Left renal pelvis (tissue), 4 donors: Measurements from ENCODE around the gene NEK6. TPM values are rescaled to one million over a fixed set of nuclear protein-coding genes. Genes with fewer than 3 reads are reported as not detected.
"Not testable (repeated sequence)": the region's sequence is repeated elsewhere in the genome, so short reads cannot be mapped to it uniquely, and the experiment has no call there.

ENCODE experiments used
- DNase-seq, 4 donors: peaks; one replicate each; pipeline ENCODE4 v3.0.0-alpha.2; 2013; ENCODE audit warnings: low read depth in 4 of 4, low spot score in 3 of 4
- polyA plus RNA-seq, 4 donors: library from polyadenylated mRNA; unstranded; fragments of 120-200 nt; gene quantifications; one replicate each; pipeline ENCODE4 v1.2.1, GENCODE V29; 2013; ENCODE audit not compliant: insufficient read length in 4 of 4

NEK6 gene
- polyA plus RNA-seq, 4 donors = 26.6 to 65.1 (median 28.6) TPM

- DNase-seq = no peak
Measured at GRCh38 chr9:124225945-124226344, 31.8 kb upstream of the NEK6 start.

DNA sequence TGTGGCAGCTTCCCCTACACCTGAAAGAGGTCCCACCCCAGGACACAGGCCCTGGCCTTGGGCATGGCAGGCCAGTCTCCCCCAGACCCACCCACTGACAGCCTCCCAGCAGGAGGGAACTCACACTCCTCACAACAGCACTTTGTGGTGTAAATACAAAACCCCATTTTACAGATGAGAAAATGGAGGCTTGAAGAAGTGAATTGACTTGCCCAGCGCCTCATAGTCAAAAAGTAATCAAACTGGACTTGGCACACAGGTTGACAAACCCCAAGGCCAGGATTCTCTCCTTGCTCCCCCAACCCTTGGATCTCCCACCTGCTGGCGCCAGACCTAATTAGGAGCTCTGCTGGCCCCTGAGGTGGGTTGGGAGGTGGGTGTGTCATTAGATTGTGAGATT is 29.2 kb upstream of the NEK6 start:
- DNase-seq = no peak

DNA sequence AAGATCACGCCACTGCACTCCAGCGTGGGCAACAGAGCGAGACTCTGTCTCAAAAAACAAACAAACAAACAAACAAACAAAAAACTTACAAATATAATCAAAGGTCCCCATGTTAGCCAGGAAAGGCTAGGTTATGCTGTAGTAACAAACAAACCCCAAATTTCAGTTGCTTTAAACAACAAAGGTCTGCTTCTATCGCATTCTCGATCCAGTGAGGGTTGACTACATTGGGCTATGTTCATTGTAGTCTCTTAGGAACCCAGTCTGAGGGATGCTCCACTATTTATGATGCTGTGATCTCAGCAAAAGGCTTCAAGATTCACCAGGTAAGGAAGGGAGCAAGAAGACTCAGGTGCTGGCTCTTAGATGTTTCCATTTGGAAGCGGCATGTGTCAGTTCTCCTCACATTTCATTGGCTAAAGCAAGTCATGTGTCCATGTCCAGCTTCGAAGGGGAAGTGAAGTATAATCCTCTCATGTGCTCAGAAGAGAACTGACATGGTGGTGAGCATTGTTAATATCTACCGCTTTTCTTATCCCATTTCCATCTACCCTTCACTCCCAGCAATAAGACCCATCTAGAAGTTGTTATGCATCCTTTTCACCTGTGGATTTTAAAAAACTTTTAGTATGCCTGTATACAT is 26.5 kb upstream of the NEK6 start:
- DNase-seq = no peak

GRCh38 chr9:124238546-124239140 is 19.1 kb upstream of the NEK6 start:
- no peak for DNase-seq

DNA sequence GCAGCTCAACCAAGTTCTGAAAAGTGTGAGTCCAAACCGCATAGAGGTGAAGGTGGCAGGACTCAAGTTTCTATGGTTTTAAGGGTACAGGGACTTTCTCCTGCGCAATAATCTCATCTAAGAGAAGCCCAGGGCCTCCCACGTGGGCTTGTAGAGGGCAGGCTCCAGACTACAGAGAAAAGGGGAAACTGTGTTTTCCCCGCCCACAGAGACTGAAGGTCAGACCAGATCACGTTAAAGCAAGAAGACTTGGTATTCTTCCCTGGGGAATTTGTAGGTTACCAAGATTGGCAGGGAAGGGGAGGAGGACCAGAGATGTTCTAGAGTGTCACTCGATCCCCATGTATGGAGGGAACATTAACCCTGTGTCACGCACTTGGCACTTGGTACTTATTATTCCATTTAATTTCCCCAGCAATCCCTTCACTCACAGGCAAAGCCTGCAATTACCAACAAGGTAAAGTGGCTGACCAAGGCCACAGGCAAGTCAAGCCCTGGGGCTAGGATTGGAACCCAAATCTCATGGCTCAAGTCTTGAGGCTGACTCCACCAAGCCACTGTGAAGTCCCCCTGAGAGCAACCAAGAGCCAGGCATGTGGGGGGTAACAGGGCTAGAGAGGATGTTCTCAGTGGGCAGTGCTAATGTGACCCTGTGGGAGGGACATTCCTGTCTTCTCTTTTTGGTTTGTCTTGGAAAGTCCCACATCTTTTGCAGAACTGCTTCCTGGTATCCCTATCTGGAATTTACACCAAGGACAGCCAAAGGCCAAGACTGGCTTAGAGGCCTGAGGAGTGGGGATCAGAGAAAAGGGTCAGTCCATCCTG is 18.3 kb upstream of the NEK6 start:
- DNase-seq = no peak

- DNase-seq = peak; percentile 80 to 90 (median 82)
Measured at GRCh38 chr9:124242331-124243194, 15.2 kb upstream of the NEK6 start.

GRCh38 chr9:124247393-124247792 is 10.4 kb upstream of the NEK6 start:
- DNase-seq = not testable (repeated sequence)

DNA sequence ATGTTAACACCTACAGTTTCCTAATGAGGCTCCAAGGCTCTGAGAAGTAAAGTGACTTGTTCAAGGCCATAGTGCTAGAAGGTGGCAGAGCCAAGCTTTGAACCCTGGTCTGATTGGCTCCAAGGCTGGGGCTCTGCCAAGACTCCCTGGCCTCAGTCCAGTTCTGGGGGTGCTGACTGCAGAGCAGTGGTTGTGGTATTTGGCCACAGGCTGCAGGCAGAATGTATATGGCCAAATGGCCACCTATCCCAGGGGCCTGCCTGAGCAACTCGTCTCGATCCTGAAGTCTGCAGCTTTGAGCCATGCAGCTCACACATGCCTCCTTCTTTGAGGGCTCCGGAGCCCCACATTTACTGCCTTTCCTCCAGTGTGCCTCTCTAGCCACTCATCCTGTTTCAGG is 9.7 kb upstream of the NEK6 start:
- DNase-seq = no peak

DNA sequence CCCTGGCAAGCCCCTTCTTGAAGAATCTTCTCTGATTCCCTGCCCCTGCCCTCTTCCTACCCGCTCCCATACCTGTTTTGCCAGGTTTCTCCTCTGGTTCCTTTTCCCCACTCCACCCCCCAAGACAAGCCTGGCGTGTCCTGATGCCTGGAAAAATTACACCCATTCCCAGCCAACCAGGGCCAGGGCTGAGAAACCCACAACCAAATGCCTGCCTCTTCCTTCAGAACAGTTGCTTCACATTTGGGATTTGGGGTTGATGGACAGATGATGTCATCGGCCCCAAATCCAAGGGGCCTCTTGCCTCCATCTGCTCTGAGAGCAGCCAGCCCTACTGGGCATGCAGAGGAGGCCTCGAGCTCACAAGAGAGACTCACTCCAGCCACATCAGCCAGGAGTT is 8.8 kb upstream of the NEK6 start:
- no peak for DNase-seq

GRCh38 chr9:124251204-124251603 is 6.5 kb upstream of the NEK6 start:
- DNase-seq = no peak

GRCh38 chr9:124251605-124252378 is 6.0 kb upstream of the NEK6 start:
- DNase-seq = no peak

DNA sequence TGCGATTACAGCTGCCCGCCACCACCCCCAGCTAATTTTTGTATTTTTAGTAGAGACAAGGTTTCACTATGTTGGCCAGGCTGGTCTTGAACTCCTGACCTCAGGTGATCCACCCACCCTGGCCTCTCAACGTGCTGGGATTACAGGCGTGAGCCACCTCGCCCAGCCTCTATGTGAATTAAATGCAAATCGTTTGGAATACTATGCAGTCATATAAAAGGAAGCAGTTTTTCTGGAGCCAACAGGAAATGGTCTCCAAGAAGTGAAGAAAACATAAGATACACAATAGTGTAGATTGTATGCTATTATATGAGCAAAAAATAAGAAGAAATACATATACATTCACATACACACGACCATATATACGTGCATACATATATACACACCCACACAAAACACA is 4.9 kb upstream of the NEK6 start:
- DNase-seq = not testable (repeated sequence)

DNA sequence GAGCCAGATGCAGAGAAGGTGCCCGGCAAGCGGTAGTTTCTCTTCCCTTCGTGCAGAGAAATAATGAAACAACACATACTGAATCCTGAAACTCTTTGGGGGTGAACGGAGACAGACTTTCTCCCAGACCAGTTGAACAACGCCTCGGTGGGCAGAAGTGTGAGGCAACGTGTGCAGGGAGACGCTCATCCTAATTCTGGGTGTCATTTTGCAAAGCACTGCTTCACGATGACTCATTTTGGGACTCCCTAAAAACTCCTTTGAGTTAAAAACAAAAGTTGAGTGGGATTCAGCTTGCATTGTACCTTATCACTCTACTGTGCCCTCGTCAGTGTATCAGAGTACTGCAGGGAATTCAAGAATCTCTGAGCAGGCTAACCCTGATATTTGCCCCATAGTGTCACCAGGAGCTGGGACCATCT is 3.5 kb upstream of the NEK6 start:
- no peak for DNase-seq

DNA sequence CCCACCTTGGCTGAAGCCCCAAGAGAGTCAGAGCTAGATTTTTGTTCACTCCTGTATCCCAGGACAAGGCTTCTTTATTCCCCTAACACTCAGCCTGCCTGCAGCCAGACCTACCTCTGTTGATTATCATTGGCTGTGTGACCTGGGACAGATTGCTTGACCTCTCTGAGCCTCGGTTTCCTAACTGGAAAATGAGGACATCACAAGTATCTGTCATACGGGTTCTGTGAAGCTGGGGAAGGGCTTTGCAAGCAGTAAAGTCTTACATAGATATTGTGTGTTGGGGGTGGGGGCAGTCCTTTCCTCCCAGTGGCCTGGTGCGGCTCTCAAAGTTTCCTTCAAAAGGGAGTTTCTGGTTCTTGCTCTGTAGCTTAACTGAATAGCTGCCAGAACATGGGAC is 2.5 kb upstream of the NEK6 start:
- no peak for DNase-seq

DNA sequence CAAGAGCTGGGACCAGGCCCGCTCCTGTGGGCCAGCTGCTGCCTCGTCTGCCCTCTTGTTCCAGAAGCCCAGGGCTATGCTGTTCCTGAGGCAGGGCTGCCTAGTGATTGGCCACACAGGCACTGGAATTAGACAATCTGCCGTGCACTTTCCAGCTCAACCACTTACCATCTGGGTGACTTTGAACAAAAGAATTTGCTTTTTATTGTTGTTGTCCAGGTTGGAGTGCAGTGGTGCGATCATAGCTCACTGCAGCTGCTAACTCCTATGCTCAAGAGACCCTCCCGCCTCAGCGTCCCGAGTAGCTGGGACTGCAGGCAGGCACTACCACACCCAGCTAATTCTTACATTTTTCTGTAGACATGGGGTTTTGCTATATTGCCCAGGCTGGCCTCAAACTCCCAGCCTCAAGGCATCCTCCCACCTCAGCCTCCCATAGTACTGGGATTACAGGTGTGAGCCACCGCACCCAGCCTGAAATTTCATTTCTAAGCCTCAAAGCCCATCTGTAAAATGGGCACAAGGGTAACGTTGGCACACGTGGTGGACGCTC is 1.2 kb upstream of the NEK6 start:
- DNase-seq = no peak

DNA sequence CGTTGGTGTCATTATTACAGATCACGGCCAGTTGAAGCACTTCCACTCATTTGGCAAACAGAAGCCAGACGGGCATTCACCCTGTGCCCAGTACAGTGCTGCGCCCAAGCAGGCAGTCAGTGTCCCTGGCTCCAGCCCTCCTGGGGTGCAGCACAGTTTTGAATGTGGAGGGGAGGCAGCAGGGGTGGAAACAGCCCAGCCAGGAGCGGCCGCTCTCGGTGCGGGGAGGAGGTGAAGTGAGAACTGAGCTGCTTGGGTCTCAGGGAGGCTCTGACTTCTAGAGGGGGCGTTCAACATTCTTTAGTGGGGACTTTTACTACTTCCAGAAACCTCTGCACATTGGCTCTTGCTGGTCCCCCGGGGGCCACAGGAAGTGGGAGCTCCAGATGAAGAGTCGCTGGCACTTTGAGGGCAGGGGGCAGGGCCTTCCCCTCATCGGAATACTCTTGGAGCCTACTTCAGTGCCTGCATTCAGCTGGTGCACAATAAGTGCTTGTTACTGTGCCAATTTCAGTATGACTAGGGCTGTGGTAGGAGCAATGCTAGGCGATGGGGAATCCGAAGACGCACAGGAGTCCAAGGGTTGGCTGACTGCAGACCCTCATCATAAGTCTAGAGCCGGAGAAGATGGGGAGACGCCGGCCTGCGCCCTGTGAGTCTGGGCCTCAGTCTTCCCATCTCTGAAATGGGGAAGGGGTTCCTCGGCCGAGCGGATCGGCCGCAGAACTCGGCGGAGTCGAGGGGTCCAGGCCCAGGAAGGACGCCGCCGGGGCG is 492 bp upstream of the NEK6 start:
- no peak for DNase-seq

DNA sequence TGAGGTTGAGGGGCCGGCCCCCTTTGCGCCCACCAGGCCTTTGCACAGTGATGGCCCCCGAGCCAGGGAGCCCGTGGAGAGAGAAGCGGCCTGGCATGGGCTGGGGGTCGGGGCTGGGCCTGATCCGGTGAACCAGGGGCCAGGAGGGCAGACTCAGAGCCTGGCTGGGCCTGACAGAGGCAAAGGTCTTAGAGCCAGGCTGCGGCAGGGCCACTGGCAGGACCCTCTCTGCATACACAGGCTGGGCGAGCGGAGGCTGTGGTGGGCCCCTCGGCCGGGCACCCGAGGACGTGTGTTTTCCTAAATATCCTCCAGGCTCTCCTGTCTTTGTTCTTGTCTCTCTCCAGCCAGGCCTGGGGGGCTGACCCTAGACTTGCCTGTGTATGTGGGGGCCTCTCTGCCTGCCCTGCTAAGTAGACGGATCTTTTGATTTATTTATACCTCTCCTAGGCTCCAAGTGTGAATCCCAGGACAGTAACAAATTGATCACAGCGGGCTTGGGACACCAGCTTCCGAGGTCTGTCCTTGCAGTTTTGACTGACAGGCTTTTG is 933 bp downstream of the NEK6 start:
- no peak for DNase-seq

GRCh38 chr9:124259158-124259808 is 1.5 kb downstream of the NEK6 start:
- no peak for DNase-seq
